C4-2B (cell line): ENCODE data around the gene GATA1.

Source experiments
- ZFX ChIP-seq: fragments of 450-650 bp; IDR thresholded peaks from 2 replicates; pipeline ENCODE4 v1.6.1; 2017
- TF ChIP-seq, protein P1 (sequence below): fragments of 450-650 bp; conservative IDR thresholded peaks from 2 replicates; pipeline ENCODE4 v1.5.1; 2017; ENCODE audit warnings: mild to moderate bottlenecking

DNA sequence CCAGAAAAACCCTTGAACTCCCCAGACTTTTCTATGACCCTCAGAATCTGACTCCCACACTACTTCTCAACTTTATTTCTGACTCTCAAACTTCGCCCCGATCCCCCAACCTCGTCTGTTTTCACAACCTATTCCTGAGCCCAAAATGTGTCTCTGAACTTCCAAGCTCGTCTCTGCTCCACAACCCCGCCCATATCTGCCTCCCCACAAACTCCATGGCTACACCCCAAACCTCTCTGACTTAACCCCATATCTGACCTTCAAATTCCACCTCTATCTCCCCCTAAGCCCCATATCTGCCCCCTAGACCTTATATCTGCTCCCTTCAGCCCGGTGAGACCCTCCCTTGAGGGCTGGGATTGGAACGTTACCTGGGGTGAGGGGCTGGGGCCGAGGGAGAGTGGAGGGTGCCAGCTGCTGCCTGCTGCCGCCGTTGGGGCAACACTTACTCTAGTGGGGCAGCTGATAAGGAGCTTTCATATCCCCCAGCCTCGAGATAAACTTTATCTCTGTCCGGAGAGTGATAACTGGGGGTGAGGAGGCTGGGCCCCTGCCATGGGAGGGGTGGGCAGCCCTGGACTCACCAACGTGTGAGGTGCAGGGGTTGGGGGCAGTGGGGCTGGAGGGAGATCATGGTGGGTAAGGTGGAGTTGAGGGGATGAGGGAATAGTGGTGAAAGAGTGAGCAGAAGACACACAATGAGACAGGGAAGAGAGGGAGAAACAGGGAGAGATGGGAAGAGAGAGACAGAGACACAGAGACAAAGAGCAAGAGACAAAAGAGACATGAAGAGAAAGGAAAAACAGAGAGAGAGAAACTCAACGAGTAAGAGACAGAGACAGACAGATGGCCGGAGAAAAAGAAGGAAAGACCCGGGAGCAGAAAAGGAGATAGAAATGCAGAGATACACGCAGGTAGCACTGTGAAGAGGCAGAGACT is 1.4 kb downstream of the GATA1 start:
- TF ChIP-seq, protein P1, sequence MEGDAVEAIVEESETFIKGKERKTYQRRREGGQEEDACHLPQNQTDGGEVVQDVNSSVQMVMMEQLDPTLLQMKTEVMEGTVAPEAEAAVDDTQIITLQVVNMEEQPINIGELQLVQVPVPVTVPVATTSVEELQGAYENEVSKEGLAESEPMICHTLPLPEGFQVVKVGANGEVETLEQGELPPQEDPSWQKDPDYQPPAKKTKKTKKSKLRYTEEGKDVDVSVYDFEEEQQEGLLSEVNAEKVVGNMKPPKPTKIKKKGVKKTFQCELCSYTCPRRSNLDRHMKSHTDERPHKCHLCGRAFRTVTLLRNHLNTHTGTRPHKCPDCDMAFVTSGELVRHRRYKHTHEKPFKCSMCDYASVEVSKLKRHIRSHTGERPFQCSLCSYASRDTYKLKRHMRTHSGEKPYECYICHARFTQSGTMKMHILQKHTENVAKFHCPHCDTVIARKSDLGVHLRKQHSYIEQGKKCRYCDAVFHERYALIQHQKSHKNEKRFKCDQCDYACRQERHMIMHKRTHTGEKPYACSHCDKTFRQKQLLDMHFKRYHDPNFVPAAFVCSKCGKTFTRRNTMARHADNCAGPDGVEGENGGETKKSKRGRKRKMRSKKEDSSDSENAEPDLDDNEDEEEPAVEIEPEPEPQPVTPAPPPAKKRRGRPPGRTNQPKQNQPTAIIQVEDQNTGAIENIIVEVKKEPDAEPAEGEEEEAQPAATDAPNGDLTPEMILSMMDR = no peak
- TF ChIP-seq ZFX = no peak
